IMR-90 (cell line): ENCODE results near the gene VAT1. TPM values are rescaled to one million over a fixed set of nuclear protein-coding genes. Genes with fewer than 3 reads are reported as not detected.

ENCODE experiments used
- ATAC-seq: fragments of 200-7000 bp; cut with Tn5 transposase; 2 replicates; pipeline ENCODE4 v1.9.1; 2020; ENCODE audit warnings: low read depth, mild to moderate bottlenecking, moderate library complexity
- BruUV-seq: library from RNA; stranded (reverse); fragments of 400-500 nt; replicated peaks from 2 replicates; lab custom pipeline; 2021; lab: Mats Ljungman, UMichigan
- CTCF ChIA-PET: fragments of 300-600 bp; formaldehyde crosslinking; extraction: SDS; loops from one replicate; lab custom pipeline; 2021; ENCODE audit warnings: antibody characterized with exemption; lab: Yijun Ruan, JAX
- POLR2A ChIA-PET: fragments of 300-600 bp; sonication (Branson Sonifier 250); formaldehyde crosslinking; loops from one replicate; lab custom pipeline; 2022; ENCODE audit warnings: antibody characterized with exemption; ENCODE audit not compliant: unreplicated experiment; lab: Charles Lee
- DNase-seq: peaks from one replicate; pipeline ENCODE4 v3.0.0; 2013
- H2AFZ ChIP-seq: replicated peaks from 2 replicates; pipeline ENCODE3; 2013; ENCODE audit warnings: low read length, mild to moderate bottlenecking; ENCODE audit not compliant: poor library complexity
- H2AK5ac ChIP-seq: 2 replicates; pipeline ENCODE4 v1.6.1; 2013; ENCODE audit warnings: low read depth, low read length, inconsistent platforms
- H2AK9ac ChIP-seq: replicated peaks from 2 replicates; pipeline ENCODE3; 2013; ENCODE audit warnings: mild to moderate bottlenecking, low read depth, low read length, moderate library complexity; ENCODE audit not compliant: poor library complexity
- H2BK120ac ChIP-seq: 2 replicates; pipeline ENCODE4 v1.6.1; 2013; ENCODE audit warnings: low read depth, low read length, inconsistent platforms
- H2BK15ac ChIP-seq: 3 replicates; pipeline ENCODE4 v1.6.1; 2013; ENCODE audit warnings: low read depth, low read length, inconsistent platforms
- H2BK20ac ChIP-seq: 2 replicates; pipeline ENCODE4 v1.6.1; 2013; ENCODE audit warnings: low read depth, mild to moderate bottlenecking, inconsistent platforms, low read length, moderate library complexity
- H2BK5ac ChIP-seq: 2 replicates; pipeline ENCODE4 v1.6.1; 2013; ENCODE audit warnings: mild to moderate bottlenecking, low read depth, low read length, inconsistent platforms; ENCODE audit not compliant: poor library complexity, severe bottlenecking
- H3K14ac ChIP-seq: replicated peaks from 2 replicates; pipeline ENCODE4 v1.6.1; 2013; ENCODE audit warnings: low read depth, low read length, inconsistent platforms
- H3K18ac ChIP-seq: 2 replicates; pipeline ENCODE4 v1.6.1; 2013; ENCODE audit warnings: low read depth, low read length, control low read depth
- H3K23ac ChIP-seq: 2 replicates; pipeline ENCODE4 v1.6.1; 2013; ENCODE audit warnings: low read depth, low read length, inconsistent platforms
- H3K27ac ChIP-seq: 2 replicates; pipeline ENCODE4 v1.5.1; 2013; ENCODE audit warnings: mild to moderate bottlenecking, control low read depth, low read length; ENCODE audit not compliant: insufficient read depth
- H3K27me3 ChIP-seq: 2 replicates; pipeline ENCODE4 v1.6.1; 2013; ENCODE audit warnings: low read length; ENCODE audit not compliant: control insufficient read depth, insufficient read depth
- H3K36me3 ChIP-seq: 2 replicates; pipeline ENCODE4 v1.6.1; 2013; ENCODE audit warnings: low read length, mixed read lengths; ENCODE audit not compliant: control insufficient read depth, insufficient read depth
- H3K4ac ChIP-seq: 2 replicates; pipeline ENCODE4 v1.6.1; 2013; ENCODE audit warnings: low read depth, low read length, inconsistent platforms
- H3K4me1 ChIP-seq: 2 replicates; pipeline ENCODE4 v1.6.1; 2013; ENCODE audit warnings: low read length, mixed read lengths; ENCODE audit not compliant: control insufficient read depth, insufficient read depth
- H3K4me2 ChIP-seq: 2 replicates; pipeline ENCODE4 v1.6.1; 2013; ENCODE audit warnings: low read depth, mild to moderate bottlenecking, control low read depth, low read length, moderate library complexity
- H3K4me3 ChIP-seq: 2 replicates; pipeline ENCODE4 v1.5.1; 2013; ENCODE audit warnings: low read depth, mild to moderate bottlenecking, control low read depth, low read length, moderate library complexity; ENCODE audit not compliant: insufficient read depth
- H3K56ac ChIP-seq: 2 replicates; pipeline ENCODE4 v1.6.1; 2013; ENCODE audit warnings: low read length, inconsistent platforms; ENCODE audit not compliant: insufficient read depth; ENCODE audit errors: extremely low read depth
- H3K79me1 ChIP-seq, 2 experiments: 2 replicates each; pipeline ENCODE4 v1.6.1; 2013; ENCODE audit warnings: low read length in 2 of 2, inconsistent platforms in 1 of 2, low read depth in 1 of 2
- H3K9ac ChIP-seq: 2 replicates; pipeline ENCODE4 v1.6.1; 2013; ENCODE audit warnings: low read depth, low read length, control low read depth
- H3K9me1 ChIP-seq: 2 replicates; pipeline ENCODE4 v1.6.1; 2013; ENCODE audit warnings: low read length, inconsistent platforms; ENCODE audit not compliant: insufficient read depth
- H3K9me3 ChIP-seq: 2 replicates; pipeline ENCODE4 v1.6.1; 2013; ENCODE audit warnings: low read length; ENCODE audit not compliant: control insufficient read depth, insufficient read depth
- H4K20me1 ChIP-seq: 2 replicates; pipeline ENCODE4 v1.6.1; 2013; ENCODE audit warnings: low read length, inconsistent platforms; ENCODE audit not compliant: insufficient read depth
- H4K5ac ChIP-seq: 2 replicates; pipeline ENCODE4 v1.6.1; 2013; ENCODE audit warnings: mild to moderate bottlenecking, low read depth, low read length, control low read depth
- H4K8ac ChIP-seq, 2 experiments: 2 replicates each; pipeline ENCODE4 v1.6.1; 2013; ENCODE audit warnings: low read depth in 2 of 2, low read length in 2 of 2, control low read depth in 1 of 2, inconsistent platforms in 1 of 2
- H4K91ac ChIP-seq: 2 replicates; pipeline ENCODE4 v1.6.1; 2013; ENCODE audit warnings: low read depth, low read length, inconsistent platforms; ENCODE audit not compliant: insufficient read depth
- ELK1 ChIP-seq: fragments of 150-350 bp; IDR thresholded peaks from 2 replicates; pipeline ENCODE4 v1.6.1; 2016; ENCODE audit warnings: low read depth, mild to moderate bottlenecking, low read length, moderate library complexity, borderline replicate concordance
- FOS ChIP-seq: fragments of 150-350 bp; IDR thresholded peaks from 2 replicates; pipeline ENCODE4 v1.6.1; 2016; ENCODE audit warnings: low read depth, low read length
- MAZ ChIP-seq: IDR thresholded peaks from 2 replicates; pipeline ENCODE4 v1.6.1; 2012; ENCODE audit warnings: low read depth, mild to moderate bottlenecking, low read length, improper control_type of control experiment, moderate library complexity, borderline replicate concordance
- NFE2L2 ChIP-seq: fragments of 150-350 bp; IDR thresholded peaks from 2 replicates; pipeline ENCODE4 v1.6.1; 2016; ENCODE audit warnings: low read depth, mild to moderate bottlenecking, low read length
- POLR2A ChIP-seq: IDR thresholded peaks from 2 replicates; pipeline ENCODE4 v1.6.1; 2012; ENCODE audit warnings: mild to moderate bottlenecking, low read depth, low read length
- RAD21 ChIP-seq: IDR thresholded peaks from 2 replicates; pipeline ENCODE4 v1.6.1; 2012; ENCODE audit warnings: low read length, improper control_type of control experiment
- RFX5 ChIP-seq: IDR thresholded peaks from 2 replicates; pipeline ENCODE4 v1.8.0; 2012; ENCODE audit warnings: low read depth, mild to moderate bottlenecking, low read length, moderate library complexity
- WGBS, 2 experiments: methylation state at CpG; one replicate each; pipeline versions ENCODE4 v1.1.5 to v1.1.7; 2013; ENCODE audit warnings: missing lambda C conversion rate in 2 of 2; ENCODE audit not compliant: insufficient read length in 1 of 2; ENCODE audit errors: extremely low coverage in 2 of 2; 5-methylcytosine and 5-hydroxymethylcytosine counted together
- dilution Hi-C: fragments of 300-500 bp; cut with HindIII; formaldehyde crosslinking; loops from one replicate; pipeline ENCODE4 v1.14.3; 2018; ENCODE audit warnings: low sequenced_read_pairs; ENCODE audit not compliant: unreplicated experiment
- in situ Hi-C: fragments of 300-500 bp; cut with MboI; formaldehyde crosslinking; loops from 3 replicates; pipeline ENCODE4 v1.14.3; 2019; ENCODE audit warnings: low sequenced_read_pairs, inconsistent platforms, mixed read lengths
- intact Hi-C: fragments of 100-400 bp; cut with micrococcal nuclease; formaldehyde crosslinking; loops from 2 replicates; pipeline ENCODE4 v1.10.0; 2022
- polyA plus RNA-seq, 3 experiments: library from polyadenylated mRNA; depleted of rRNA; stranded (reverse); fragments of >200 nt; gene quantifications; 2 replicates each; pipeline ENCODE4 v1.2.3, GENCODE V29; 2012; ENCODE audit warnings: low replicate concordance in 1 of 3
- total RNA-seq: library from RNA; depleted of rRNA; stranded (reverse); fragments of >200 nt; gene quantifications from 2 replicates; pipeline ENCODE4 v1.2.3, GENCODE V29; 2012

VAT1 gene
- total and polyA plus RNA-seq, 2 of the 4 experiments (the other 2 are of a cell fraction) = 97.3 to 101 TPM

GRCh38 chr17:43003542-43004172 is 18.5 kb downstream of the VAT1 start:
- Histone ChIP-seq H3K27me3 (no peaks in the 10 kb centered on the region), H2BK120ac (no peak overlapping the region), H3K14ac (no peak overlapping the region), H3K9me3 (no peaks in the 10 kb centered on the region), H3K9me1 (no peaks in the 10 kb centered on the region), H3K79me1 (peaks cover 12 to 62% of the 10 kb centered on the region in 2 experiments; a peak in 3 of 4 replicates), H3K18ac (no peak overlapping the region), H3K4me1 (peaks cover 4% of the 10 kb centered on the region), H3K23ac (no peak overlapping the region), H3K4me3 (no peak overlapping the region), H3K27ac (no peak overlapping the region), H4K91ac (no peak overlapping the region), H2BK15ac (no peak overlapping the region), H3K4me2 (no peak overlapping the region), H4K8ac (no peak overlapping the region), H2BK5ac (no peak overlapping the region), H4K5ac (no peak overlapping the region), H3K4ac (no peak overlapping the region), H2AK5ac (no peak overlapping the region), H3K56ac (no peak overlapping the region), H2BK20ac (no peak overlapping the region), H2AFZ (no peak overlapping the region), H3K36me3 (peaks cover 37% of the 10 kb centered on the region), H4K20me1 (peaks cover 32% of the 10 kb centered on the region), H3K9ac (no peak overlapping the region), H2AK9ac (no peak overlapping the region)
- no peak for TF ChIP-seq RFX5
- no peak for TF ChIP-seq FOS
- no peak for TF ChIP-seq ELK1
- TF ChIP-seq NFE2L2 = no peak
- TF ChIP-seq MAZ = no peak
- TF ChIP-seq RAD21 = no peak
- TF ChIP-seq POLR2A = no peak
- in situ Hi-C loops (no loop called here), dilution Hi-C loops (no loop called here), intact Hi-C loops (no loop called here)
- DNase-seq (peak; percentile 50), ATAC-seq (no peak)
- ChIA-PET POLR2A (no interaction called here), CTCF (no interaction called here)
- WGBS, 2 experiments = 86% methylated on average over 1 of the region's 5 CpGs; no CpG with 5 or more reads in 1 of the 2 experiments
- BruUV-seq = no TSS peak
